ENCODE results near the gene UQCC5. TPM values are rescaled to one million over a fixed set of nuclear protein-coding genes. Genes with fewer than 3 reads are reported as not detected.

The UQCC5 gene
- total RNA-seq, 4 donors from 2014 or later: 1.3 to 29.5 (median 6.3) TPM

DNA sequence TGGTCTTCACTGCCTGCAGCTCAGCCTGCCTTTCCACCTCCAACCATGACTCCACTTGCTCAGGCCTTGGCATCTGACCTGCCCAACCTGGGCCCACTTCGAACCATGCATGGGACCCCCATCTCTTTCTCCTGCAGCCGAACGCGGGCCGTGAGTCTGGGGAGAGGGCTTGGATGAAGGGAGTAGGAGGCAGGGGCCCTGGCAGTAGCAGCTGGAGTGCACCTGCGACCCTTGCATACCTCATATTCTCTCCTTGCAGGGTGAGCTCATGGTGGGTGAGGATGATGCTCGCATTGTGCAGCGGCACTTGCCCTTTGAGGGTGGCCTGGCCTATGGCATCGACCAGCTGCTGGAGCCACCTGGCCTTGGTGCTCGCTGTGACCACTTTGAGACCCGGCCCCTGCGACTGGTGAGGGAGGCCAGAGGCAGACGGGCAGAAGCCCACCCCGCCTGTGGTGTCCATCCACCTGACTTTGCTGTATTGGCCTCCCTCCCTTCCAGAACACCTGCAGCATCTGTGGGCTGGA, 16.2 kb upstream of the UQCC5 start:
- intact Hi-C loops (cut with DNase I; ENCODE audit: low total_unique reads): no loop called here
- 93% methylated on average over 13 of the region's 14 CpGs for WGBS, 2 donors
- no peak for TF ChIP-seq POLR2A (IDR thresholded peaks at IDR 0.05)
- TF ChIP-seq, protein P1, sequence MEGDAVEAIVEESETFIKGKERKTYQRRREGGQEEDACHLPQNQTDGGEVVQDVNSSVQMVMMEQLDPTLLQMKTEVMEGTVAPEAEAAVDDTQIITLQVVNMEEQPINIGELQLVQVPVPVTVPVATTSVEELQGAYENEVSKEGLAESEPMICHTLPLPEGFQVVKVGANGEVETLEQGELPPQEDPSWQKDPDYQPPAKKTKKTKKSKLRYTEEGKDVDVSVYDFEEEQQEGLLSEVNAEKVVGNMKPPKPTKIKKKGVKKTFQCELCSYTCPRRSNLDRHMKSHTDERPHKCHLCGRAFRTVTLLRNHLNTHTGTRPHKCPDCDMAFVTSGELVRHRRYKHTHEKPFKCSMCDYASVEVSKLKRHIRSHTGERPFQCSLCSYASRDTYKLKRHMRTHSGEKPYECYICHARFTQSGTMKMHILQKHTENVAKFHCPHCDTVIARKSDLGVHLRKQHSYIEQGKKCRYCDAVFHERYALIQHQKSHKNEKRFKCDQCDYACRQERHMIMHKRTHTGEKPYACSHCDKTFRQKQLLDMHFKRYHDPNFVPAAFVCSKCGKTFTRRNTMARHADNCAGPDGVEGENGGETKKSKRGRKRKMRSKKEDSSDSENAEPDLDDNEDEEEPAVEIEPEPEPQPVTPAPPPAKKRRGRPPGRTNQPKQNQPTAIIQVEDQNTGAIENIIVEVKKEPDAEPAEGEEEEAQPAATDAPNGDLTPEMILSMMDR (IDR thresholded peaks at IDR 0.05): no peak
- no peak overlapping the region for H3K4me3 ChIP-seq (ENCODE audit: low read depth, poor library complexity, severe bottlenecking)
- DNase-seq (ENCODE audit: low spot score in 2 of 2): no peak

DNA sequence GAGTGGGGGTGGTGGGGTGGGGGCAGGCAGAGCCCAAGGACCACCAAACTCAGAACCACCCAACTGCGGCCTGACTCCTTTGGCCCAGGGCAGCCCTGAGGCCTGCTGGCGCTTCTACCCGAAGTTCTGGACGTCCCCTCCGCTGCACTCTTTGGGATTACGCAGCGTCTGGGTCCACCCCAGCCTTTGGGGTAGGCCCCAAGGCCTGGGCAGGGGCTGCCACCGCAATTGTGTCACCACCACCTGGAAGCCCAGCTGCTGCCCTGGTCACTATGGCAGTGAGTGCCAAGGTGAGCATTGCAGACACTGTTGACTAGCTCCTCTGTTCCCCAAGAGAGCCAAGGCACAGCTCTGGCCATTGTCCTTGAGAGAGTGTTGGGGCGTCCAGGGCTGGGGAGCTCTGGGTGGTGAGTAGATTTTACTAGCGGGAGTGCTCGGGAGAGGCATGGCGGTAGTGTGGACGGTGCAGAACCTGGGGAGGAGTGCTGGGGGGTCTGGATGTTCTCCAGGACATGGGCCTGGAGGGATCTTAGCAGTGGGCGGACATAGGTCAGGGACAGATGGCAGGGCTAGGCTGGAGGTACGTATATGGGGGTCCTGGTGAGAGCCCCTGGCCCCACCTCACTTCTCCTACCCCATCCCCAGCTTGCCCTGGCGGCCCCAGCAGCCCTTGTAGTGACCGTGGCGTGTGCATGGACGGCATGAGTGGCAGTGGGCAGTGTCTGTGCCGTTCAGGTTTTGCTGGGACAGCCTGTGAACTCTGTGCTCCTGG, 15.5 kb upstream of the UQCC5 start:
- intact Hi-C loops (cut with DNase I; ENCODE audit: low total_unique reads): no loop called here
- H3K4me3 ChIP-seq (ENCODE audit: low read depth, poor library complexity, severe bottlenecking): no peak overlapping the region
- WGBS, 2 donors: 92 to 93% methylated on average over 15 to 19 of the region's 20 CpGs
- TF ChIP-seq POLR2A (IDR thresholded peaks at IDR 0.05): no peak
- TF ChIP-seq, protein P1 (IDR thresholded peaks at IDR 0.05): no peak
- DNase-seq (ENCODE audit: low spot score in 2 of 2): no peak

GRCh38 chr3:52521488-52521824, 14.9 kb upstream of the UQCC5 start:
- intact Hi-C loops (cut with DNase I; ENCODE audit: low total_unique reads): no loop called here
- WGBS, 2 donors: 92 to 97% methylated on average over 6 to 8 of the region's 8 CpGs
- TF ChIP-seq, protein P1 (IDR thresholded peaks at IDR 0.05): no peak
- TF ChIP-seq POLR2A (IDR thresholded peaks at IDR 0.05): no peak
- H3K4me3 ChIP-seq (ENCODE audit: low read depth, poor library complexity, severe bottlenecking): no peak overlapping the region
- DNase-seq (ENCODE audit: low spot score in 2 of 2): no peak

DNA sequence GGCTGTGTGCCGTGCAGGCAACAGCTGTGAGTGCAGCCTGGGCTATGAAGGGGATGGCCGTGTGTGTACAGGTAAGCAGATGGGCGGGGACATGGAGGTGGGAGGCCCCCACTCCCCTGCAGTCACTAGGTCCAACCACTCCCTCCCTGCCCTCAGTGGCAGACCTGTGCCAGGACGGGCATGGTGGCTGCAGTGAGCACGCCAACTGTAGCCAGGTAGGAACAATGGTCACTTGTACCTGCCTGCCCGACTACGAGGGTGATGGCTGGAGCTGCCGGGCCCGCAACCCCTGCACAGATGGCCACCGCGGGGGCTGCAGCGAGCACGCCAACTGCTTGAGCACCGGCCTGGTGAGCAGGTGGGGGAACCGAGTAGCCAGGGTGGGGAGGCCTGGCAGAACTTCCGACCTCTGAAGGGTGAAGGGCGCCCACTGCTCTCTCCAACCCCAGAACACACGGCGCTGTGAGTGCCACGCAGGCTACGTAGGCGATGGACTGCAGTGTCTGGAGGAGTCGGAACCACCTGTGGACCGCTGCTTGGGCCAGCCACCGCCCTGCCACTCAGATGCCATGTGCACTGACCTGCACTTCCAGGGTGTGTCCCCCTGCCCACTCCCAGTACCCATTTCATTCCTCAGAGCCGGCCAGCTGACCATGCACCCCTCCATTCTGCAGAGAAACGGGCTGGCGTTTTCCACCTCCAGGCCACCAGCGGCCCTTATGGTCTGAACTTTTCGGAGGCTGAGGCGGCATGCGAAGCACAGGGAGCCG, 14.3 kb upstream of the UQCC5 start:
- no peak overlapping the region for H3K4me3 ChIP-seq (ENCODE audit: low read depth, poor library complexity, severe bottlenecking)
- 92 to 93% methylated on average over 21 to 27 of the region's 33 CpGs for WGBS, 2 donors
- intact Hi-C loops (cut with DNase I; ENCODE audit: low total_unique reads): no loop called here
- no peak for TF ChIP-seq POLR2A (IDR thresholded peaks at IDR 0.05)
- TF ChIP-seq, protein P1 (IDR thresholded peaks at IDR 0.05): no peak
- DNase-seq (ENCODE audit: low spot score in 2 of 2): no peak

DNA sequence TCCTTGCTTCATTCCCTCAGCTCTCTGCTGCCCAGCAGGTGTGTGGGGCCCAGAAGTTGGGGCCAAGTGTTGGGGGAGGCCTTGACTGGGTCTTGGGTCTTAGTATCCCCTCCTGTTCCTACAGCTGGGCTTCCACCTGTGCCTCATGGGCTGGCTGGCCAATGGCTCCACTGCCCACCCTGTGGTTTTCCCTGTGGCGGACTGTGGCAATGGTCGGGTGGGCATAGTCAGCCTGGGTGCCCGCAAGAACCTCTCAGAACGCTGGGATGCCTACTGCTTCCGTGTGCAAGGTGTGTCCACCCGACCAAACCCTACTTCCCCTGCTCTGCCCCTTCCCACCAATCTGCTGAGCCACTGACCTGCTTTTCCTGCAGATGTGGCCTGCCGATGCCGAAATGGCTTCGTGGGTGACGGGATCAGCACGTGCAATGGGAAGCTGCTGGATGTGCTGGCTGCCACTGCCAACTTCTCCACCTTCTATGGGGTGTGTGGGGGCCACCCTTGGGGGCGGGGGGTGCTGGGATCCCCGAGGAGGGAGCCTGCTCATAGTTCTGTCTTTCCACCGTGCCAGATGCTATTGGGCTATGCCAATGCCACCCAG, 13.7 kb upstream of the UQCC5 start:
- TF ChIP-seq, protein P1 (IDR thresholded peaks at IDR 0.05): no peak
- TF ChIP-seq POLR2A (IDR thresholded peaks at IDR 0.05): no peak
- intact Hi-C loops (cut with DNase I; ENCODE audit: low total_unique reads): no loop called here
- 91 to 92% methylated on average over 13 to 14 of the region's 14 CpGs for whole genome bisulfite sequencing, 2 donors
- peak in 1 of 2 donors; percentile 84 for DNase-seq (ENCODE audit: low spot score in 2 of 2)
- H3K4me3 ChIP-seq (ENCODE audit: low read depth, poor library complexity, severe bottlenecking): no peak overlapping the region

Data from lower leg skin (tissue), 4 donors.